ENCODE measurements around the gene NTSR1.

The NTSR1 gene

DNA sequence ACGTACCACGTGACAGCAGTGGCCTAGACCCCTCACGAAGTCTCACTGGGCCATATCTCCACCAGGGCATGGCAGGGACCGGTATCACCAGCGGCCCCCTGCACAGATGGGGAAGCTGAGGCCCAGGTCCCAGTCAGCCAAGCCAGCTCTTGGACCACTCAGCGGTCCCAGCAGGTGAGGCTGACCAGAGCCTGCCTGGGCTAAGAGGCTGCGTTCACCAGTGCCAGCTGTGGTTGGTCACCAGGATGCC is 85.0 kb downstream of the NTSR1 start:
- DNase-seq = no peak

DNA sequence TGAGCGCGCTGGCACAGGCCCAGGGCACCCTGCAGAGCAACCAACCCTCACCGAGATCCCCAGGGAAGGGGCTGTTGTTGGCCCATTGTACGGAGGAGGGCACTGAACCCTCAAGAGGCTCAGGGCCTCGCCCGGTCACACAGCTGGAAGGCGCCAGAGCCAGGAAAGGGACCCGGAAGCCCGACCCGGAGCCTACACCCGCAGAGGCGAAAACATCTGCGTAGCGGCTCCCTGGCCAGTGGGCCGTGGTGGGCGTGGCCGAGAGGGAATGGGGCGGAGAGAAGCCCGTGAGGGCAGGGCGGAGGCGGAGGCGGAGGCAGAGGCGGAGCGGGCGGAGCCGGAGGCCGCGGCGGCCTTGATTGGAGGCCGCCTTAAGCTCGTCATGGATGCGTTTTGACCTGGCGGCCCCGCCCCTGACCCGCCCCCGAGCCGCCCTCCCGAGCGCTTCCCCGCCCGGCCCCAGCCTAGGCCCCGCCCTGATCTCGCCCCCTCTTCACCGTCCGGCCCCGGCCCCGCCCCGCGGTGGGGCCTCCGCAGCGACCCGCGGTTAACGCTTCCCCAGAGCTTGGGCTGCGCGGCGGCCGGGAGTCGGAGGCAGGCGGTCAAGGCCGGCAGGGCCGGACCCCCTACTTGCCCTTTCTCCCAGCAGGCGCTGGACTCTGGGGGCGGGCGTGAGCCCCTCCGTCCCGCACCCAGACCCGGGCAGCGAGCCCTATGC is 85.5 kb downstream of the NTSR1 start:
- peak; percentile 96 for DNase-seq

DNA sequence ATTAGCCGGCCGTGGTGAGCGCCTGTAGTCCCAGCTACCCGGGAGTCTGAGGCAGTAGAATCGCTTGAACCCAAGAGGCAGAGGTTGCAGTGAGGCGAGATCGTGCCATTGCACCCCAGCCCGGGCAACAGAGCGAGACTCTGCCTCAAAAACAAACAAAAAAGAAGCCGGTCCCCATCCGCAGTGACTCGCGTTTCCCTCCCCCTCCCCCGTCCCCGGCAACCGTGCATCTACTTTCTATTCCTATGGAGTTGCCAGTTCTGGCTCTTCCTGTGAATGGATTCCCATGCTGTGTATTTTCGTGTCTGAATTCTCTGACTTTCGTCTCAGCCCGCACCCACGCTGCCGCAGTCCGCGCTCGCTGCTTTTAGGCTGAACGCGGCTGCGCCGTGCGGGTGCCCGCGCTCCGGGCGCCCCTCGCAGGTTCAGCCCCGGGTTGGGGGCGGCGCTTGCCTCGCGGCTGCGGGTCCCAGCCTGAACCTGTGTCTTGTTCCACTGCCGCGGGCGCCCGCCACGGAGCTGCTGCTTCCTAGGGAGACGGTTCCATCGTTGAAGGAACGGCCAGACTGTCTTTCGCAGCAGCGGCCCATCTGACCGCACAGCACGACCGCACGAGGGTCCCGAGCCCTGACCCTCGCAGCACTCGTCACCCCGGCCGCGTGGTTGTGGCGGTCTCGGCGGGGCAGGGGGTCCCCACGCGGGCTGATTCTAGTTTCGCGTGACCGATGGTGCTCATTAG is 86.6 kb downstream of the NTSR1 start:
- DNase-seq = peak; percentile 45

DNA sequence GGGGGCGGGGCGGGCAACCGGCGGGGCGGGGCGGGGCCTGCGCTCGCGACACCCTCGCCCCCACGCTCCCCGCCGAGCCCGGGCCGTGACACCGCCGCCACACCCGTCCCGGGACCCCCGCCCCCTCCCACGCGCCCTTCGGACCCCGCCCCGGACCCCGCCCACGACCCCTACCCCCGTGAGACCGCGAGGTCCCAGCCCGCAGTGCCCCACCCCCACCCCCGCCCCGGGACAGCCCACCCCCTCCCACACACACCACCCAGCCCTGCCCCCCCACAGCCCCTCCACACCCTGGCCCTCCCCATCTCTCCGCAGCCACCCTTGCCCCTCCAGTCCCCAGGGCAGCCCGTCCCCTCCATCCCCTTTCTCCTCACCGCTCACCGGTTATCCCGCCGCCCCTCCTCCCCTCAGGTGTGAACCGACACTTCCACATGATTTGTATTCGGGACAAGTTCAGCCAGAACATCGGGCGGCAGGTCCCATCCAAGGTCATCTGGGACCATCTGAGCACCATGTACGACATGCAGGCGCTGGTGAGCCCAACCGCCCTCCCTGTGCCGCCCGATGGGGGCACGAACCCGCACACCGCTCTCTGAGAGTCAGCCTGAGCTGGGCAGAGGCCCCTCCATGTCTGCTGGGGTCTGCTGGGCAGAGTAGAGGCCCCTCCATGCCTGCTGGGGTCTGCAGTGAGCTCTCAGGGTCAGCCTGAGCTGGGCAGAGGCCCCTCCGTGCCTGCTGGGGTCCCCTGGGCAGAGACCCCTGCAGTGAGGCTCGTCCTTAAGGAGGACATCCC is 88.3 kb downstream of the NTSR1 start:
- no peak for DNase-seq

DNA sequence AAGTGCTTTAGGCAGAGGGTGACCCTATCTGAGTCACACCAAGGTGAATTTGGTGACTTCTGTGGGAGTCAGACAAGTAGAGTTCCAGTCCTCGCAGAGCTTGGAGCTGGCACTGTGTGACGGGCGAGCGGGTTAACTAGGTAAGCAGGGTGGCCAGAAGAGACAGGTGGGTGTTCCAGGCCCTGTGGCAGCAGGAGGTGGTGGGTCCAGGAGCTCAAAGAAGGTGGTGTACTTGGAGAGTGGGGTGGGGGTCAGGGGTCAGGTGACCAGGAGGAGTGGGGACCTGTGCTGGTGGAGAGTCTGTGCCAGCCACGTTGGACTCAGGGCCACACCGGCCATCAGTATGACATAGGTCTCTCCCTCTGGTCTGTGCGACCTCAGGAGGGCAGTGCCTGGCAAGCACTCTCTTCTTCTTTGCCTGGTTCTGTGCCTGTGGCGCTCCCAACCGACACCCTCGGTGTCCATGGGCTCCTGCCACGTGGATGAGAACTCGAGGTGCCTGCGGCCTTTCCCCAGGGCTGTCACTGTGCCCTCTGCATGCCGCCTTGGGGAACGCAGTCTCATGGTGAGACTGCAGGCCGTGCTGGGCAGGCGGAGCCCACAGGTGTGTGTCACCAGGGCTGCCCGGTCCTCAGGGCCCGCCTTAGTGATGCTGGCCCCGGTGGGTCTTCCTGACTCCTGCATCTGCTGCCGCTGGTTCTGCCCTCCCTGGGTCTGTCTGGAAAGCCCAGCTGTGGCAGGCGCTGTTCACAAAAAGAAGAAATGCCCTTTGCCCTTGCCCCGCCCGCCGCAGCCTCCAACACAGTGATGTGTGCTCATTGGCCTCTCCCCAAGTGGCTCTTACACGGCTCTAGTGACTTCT is 89.3 kb downstream of the NTSR1 start:
- DNase-seq = no peak

DNA sequence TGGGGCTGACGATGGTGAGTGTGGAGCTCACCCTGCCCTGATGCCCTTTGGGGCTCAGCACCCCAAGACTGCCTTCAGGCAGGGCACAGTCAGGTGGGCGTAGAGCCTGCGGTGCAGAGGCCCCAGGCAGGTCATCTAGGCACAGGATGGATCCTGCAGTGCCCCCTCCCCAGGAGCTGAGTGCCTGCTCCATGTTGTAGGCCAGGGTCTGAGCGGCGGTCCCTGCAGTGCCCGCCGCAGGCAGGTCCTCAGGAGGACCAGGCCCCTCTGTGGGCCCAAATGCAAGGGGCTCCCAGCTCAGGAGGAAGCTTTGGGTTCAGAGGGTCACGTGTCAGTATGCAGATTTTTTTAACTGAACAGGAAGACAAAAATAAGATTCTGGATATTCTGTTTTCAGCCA is 90.4 kb downstream of the NTSR1 start:
- DNase-seq = no peak

DNA sequence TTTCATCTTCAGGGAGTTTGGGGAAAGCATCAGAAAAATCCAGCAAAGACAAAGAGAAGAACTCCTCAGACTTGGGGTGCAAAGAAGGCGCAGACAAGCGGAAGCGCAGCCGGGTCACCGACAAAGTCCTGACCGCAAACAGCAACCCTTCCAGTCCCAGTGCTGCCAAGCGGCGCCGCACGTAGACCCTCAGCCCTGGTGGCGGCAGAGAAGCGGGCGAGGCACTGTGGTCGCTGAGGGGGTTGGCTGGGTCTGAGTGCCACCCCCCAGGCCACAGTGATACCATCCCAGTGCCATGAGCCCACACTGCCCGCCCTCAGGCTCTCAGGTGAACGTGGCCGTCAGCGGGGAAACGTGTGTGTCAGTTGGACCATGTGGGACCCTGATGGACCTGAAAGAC is 90.8 kb downstream of the NTSR1 start:
- DNase-seq = no peak

DNA sequence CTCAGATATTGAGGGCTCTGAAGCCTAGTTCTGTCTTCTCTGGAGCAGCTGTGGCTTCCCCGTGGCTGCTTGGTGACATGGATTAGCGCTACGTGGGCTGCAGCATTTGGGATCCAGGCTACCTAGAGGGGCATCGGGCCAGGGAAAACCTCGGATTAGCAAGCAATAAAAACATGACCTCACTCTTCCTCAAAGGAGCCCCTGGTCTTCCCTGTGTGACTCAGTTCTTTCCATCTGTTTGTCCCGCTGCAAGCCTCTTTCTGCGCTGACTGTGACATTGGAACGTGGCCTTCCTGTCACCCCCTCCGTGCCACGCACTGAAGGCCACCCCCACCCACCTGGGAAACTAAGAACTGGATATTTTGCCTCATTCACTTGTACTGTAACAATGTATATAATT is 91.2 kb downstream of the NTSR1 start:
- no peak for DNase-seq

DNA sequence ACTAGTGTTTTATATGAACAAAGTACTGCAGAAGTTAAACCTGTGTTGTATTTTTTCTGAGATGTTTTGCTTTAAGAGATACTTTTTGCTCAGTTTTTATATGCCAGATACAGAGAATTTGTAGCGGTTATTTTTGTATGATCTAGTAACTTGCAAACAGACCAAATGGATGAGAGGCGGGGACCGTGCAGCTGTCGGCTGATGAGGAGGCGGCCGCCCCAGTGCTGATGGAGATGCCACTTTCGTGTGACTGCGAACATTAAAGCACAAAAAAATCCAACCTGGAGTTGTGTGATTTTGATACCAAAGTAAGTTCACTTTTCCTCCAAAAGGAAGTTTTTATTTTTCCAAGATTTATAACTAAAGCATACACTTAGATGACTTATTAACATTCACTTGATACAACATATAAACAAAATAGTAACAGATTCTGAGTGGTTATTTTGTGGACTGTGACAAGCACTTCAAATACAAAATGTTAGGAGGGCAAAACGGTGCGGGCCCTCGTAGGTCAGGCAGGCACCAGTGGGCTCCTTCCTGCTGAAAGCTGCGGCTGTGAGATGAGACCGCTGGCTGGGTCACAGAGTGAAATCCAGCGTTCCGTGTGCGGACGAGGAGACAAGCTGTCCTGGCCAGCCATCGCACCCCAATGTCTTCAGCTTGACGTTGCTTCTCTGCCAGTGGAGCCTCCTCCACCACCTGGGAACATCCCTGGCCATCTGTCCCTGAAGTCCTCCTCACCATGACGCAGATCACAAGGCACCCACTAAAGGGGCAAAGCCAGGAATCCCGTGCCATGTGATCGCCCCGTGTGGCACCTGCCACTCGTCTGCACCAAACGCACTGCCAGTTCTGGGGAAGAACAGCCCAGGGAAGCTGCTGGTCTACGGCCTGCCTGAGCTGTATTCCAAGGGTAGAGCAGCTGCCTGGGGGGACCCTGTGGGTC is 92.0 kb downstream of the NTSR1 start:
- DNase-seq = no peak

DNA sequence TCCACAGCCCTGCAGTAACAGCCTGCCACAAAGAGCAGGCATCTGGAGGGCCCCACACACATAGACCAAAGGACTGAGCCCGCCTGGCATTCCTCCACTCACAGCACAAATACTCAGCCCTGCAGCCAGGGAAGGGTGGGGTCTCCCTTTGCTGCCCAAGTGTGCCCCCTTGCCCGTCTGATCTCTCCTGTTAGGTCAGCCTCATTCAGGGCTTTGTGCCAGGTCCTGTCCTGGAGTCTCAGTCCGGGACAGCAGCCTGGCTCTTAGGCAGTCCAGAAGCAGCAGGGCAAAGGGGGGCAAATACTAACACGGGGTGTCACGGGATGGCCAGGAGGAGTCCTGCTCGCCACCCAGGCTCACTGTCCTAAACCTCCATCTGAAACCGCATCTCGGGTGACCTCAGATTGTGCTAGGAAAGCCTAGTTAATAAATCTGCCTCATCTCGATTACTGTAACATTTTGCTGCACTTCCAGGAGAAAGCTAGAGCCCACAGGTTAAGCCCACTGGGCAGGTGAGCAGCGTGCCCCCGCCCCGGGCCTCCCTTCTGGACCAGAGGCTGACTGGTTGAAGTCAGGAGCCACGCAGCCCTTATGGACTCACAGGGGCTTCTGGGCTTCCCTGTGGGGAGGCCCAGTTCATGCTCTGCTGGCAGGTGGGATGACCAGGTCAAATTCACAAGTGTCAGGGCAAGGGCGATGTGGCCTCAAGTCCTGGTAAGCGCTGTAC is 92.8 kb downstream of the NTSR1 start:
- DNase-seq = no peak

DNA sequence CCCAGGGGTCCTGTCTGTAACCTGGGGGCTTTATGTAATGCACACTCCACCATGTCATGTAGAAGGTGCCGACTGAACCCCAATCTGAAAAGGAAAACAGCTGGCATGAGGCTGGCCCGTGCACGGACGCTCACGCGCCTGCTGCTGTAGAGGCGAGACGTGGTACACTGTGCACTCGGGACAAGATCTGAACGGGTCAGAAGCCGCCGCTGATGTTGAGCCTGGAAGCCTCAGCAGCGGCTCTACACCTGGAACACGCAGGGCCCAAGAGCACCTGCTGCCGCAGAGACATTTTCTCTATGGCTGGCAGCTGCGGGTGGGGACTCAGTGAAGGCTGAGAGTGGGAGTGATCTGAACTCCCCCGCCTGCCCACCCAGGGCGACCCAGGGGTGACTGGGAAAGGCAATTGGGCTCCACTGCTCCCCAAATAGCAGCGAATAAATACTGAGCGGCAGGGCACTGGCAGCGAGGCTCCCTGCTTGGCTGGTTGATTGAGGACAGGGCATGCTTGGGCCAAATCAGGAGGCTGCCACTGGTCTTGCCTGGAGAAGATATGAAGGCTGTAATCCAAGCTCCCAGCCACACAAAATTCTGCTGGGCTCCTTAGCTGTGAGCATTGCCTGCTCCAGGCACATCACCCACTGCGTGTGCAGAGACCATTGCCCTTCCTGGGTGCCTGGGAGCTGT is 93.5 kb downstream of the NTSR1 start:
- DNase-seq = no peak

DNA sequence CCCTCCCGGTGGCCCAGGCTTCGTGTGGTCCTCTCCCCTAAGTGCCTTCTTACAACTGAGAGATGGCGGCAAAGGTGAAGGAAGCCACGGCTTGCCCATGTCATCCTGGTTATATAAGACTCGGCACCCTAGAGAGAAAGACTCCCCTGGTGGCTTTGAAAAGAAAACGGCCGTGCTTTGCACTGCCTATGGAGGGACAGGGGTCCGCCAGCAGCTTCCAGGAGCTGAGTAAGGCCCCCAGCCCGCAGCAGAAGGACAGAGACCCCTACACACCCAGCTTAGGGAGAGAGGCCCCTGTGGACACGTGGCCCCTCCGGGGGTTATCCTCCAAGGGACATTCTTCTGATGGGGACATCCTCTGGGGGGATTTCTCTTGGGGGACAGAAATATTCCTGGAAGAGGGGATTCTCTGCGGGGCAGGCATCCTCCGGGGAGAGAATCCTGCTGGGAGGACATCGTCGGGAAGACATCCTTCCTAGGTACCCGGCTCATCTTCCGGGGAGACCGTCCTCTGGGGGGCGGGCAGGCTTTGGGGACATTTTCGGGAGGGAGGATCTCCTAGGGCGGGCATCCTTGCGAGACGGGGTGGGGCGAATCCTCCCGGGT is 95.5 kb downstream of the NTSR1 start:
- DNase-seq = peak; percentile 27

DNA sequence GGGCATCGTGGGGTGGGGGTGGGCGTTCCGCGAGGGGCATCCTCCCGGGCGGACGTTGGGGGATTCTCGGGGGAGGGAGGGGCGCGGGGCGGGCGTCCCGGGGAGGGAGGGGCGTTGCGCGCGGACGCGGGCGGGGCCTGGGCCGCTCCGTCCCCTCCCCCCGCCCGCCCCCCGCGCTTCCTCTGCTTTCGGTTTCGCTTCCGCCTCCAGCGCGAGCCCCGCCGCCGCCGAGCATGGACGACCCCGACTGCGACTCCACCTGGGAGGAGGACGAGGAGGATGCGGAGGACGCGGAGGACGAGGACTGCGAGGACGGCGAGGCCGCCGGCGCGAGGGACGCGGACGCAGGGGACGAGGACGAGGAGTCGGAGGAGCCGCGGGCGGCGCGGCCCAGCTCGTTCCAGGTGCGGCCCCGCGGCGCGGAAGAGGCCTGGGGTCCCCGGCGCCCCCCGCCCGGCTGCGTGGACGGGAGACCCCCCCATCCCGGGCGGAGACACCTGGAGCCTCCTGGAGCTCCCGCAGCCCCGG is 96.1 kb downstream of the NTSR1 start, which contains the start of gene OGFR:
Gene OGFR (plus strand): TSS at position 209 of the 528 bp plus-strand sequence. CDS start 25 bp downstream, at position 234.
- peak; percentile 65 for DNase-seq

DNA sequence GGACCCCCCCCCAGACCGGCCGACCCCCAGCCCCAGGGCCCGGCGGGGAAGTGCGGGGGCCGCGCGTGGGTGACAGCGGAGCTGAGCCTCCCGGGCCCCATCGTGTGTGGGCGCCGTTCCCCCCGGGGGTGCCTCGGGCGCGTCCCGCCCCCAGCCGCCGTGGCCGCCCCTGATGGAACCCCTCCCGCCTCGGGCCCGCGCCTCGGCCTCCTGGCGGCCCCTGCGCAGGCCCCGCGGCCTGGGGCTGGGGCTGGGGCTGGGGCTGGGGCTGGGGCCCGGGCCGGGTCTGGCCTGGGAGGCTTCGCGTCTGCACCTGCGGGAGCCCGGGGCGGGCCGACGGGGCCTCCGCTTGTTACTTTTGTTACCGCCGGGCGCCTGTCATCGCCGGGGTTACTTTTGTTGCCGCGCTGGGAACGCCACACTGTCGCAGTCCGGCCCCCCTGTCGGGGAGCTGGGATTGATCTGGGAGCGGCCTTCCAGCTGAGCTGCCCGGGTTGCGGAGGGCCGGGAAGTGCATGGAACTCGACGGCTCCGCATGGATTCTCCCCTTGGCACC is 96.6 kb downstream of the NTSR1 start:
- no peak for DNase-seq

DNA sequence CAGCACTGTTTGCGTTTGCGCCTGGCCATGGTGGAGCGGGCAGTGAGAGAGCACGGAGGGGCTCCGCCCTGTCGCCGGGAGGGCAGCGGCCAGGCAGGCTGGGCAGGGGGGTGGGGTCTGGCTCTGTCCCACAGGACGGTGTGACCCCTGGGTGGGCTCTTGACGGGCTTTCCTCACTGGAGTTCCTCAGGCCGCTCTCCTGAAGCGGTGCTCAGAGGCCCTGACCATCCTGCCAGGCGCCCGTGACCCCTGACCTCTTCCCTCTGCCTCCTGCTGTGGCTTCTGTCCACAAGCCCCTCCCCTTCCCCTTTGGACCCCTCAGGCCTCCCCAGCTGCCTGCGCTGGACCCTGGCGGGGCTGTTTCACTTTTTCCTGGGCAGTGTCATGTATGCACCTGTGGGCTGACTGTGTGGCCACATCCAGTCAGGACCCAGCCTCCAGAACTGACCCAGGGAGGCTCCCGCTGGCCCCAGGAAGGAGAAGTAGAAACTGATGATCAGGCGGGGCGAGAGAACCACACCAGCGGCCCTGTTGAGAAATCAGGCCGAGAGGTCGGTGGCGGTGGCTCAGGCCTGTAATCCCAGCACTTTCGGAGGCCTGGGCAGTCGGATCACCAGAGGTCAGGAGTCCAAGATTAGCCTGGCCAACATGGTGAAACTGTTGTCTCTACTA is 97.2 kb downstream of the NTSR1 start:
- DNase-seq = no peak

DNA sequence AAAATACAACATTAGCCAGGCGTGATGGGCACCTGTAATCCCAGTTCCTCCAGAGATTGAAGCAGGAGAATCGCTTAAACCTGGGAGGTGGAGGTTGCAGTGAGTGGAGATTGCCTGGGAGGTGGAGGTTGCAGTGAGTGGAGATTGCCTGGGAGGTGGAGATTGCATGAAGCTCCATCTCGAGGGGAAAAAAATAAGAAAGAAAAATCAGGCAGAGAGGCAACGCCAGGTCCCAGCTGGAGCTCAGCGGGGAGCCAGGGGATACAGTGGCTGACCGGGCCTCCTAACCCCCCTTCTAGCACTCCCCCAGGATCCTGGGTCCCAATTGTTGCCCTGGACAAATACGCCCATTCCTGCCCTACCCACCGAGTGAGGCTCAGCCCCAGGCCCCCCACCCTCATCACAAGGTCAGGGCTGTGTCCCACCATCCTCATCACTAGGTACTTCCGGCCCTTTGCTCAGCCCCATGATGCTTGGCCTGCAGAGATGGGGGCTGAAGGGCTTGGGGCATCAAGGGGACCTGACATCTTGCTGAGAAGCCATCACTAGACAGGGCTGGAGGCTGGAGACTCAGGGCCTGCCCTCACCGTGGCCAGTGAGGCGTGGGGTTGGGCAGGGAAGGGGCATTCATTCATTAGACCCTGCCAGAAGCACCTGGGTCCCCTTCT is 97.9 kb downstream of the NTSR1 start:
- DNase-seq = no peak

DNA sequence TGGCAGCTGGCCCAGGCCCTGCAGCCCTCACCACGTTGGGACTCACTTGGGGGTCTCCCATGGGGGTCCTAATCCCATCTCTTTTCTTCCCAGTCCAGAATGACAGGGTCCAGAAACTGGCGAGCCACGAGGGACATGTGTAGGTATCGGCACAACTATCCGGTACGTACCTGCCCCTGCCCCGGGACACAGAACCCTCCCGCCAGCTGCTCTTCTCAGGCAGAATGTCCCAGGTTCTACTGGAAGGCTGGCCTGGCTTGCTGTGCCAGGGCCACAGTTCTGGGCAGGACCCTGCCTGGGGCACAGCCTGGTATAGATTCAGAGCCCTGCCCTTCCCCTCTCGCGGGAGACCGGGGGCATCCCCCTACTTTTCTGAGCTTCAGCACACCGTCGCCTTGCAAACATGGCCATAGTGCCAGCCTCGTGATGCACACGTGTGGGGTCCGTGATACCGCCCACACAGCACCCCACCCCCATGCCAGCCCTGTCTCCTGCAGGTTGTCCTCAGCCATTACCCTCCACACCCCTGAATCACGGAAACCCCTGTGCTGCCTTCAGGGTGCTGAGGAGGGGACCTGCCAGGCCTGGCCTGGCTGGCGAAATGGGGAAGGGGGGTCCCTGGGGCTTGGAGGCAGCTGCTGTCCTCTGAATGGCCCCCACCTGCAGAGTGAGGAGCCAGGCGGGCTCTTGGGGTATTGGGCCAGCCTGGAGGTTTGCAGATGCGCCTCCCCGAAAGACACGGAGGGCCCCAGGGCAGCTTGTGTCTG is 99.0 kb downstream of the NTSR1 start:
- no peak for DNase-seq
